Loucy (cell line): ENCODE data around the gene SH3RF3.

Experiments used
- CTCF ChIP-seq: fragments of 200-600 bp; sonication (generic); conservative IDR thresholded peaks from 2 replicates; pipeline ENCODE4 v1.5.1; 2014; ENCODE audit warnings: mild to moderate bottlenecking, antibody characterized with exemption, low read length
- EZH2phosphoT487 ChIP-seq: fragments of 200-600 bp; IDR thresholded peaks from 2 replicates; pipeline ENCODE4 v1.6.1; 2018; ENCODE audit warnings: antibody characterized with exemption, mild to moderate bottlenecking, moderate library complexity, borderline replicate concordance

- no peak for TF ChIP-seq EZH2phosphoT487
- TF ChIP-seq CTCF = no peak
Measured at GRCh38 chr2:109189751-109190150, 60.7 kb downstream of the SH3RF3 start.
